ENCODE results near the gene RGP1.

DNA sequence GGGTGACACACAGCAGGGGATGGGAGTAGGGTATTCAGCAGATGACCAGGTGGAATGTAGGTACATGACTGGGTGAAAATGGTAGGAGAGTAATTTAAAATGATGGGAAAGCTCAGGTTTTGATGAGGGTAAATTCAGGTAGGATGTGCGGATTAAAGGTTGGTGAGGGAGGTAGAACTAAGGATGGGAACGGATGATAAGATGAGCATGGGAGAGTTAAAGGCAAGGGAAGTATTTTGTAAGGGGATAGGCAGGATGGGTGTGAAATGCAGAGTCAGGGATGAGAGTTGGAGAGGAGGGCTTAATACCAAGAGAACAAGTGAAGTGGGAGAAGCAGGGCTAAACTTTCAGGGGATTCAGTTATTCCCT, 18.6 kb upstream of the RGP1 start:
- no peak for TF ChIP-seq SPI1 (IDR thresholded peaks at IDR 0.05; ENCODE audit: low read depth, low read length)
- no peak for TF ChIP-seq POLR2A (IDR thresholded peaks at IDR 0.05; ENCODE audit: low read depth, low read length)
- no peak for TF ChIP-seq POLR2AphosphoS5 (IDR thresholded peaks at IDR 0.05; ENCODE audit: low read depth, low read length)
- TF ChIP-seq TAF1 (IDR thresholded peaks at IDR 0.05; ENCODE audit: low read depth, low read length): no peak
- TF ChIP-seq PAX5 (IDR thresholded peaks at IDR 0.05; ENCODE audit: insufficient read depth, low read length, severe bottlenecking): no peak
